LNCaP clone FGC (cell line): ENCODE measurements around the gene SORCS2.

Source experiments
- DNase-seq: peaks from one replicate; pipeline ENCODE4 v3.0.0-alpha.2; 2011; ENCODE audit warnings: low read depth
- H3K4me3 ChIP-seq: 2 replicates; pipeline ENCODE4 v1.5.1; 2011; ENCODE audit warnings: mild to moderate bottlenecking, low read depth, low read length, control low read depth
- CTCF ChIP-seq: IDR thresholded peaks from 2 replicates; pipeline ENCODE4 v1.5.1; 2012; ENCODE audit warnings: mild to moderate bottlenecking; ENCODE audit not compliant: control insufficient read depth, insufficient read depth; ENCODE audit errors: extremely low read depth

SORCS2 gene

GRCh38 chr4:7369511-7369910, 177.2 kb downstream of the SORCS2 start:
- TF ChIP-seq CTCF = no peak
- DNase-seq = no peak

GRCh38 chr4:7370038-7370437, 177.7 kb downstream of the SORCS2 start:
- no peak for DNase-seq
- no peak overlapping the region for H3K4me3 ChIP-seq
- TF ChIP-seq CTCF = no peak

More at GRCh38 chr4:7369511-7369910, 177.2 kb downstream of the SORCS2 start:
- H3K4me3 ChIP-seq = no peak overlapping the region

- no peak for DNase-seq
- no peak for TF ChIP-seq CTCF
- H3K4me3 ChIP-seq = no peak overlapping the region
These were observed 179.0 kb downstream of the SORCS2 start for GRCh38 chr4:7371210-7371941.

GRCh38 chr4:7372673-7373072, 180.3 kb downstream of the SORCS2 start:
- no peak for DNase-seq
- no peak overlapping the region for H3K4me3 ChIP-seq
- TF ChIP-seq CTCF = no peak

GRCh38 chr4:7374571-7374970, 182.2 kb downstream of the SORCS2 start:
- no peak overlapping the region for H3K4me3 ChIP-seq
- no peak for TF ChIP-seq CTCF
- no peak for DNase-seq

GRCh38 chr4:7375427-7375826, 183.1 kb downstream of the SORCS2 start:
- no peak for DNase-seq
- no peak overlapping the region for H3K4me3 ChIP-seq
- TF ChIP-seq CTCF = no peak

GRCh38 chr4:7377223-7377865, 185.0 kb downstream of the SORCS2 start:
- H3K4me3 ChIP-seq = no peak overlapping the region
- no peak for TF ChIP-seq CTCF
- no peak for DNase-seq
